ENCODE measurements around the gene TRDN.

GRCh38 chr6:123507582-123507981, 129.2 kb downstream of the TRDN start:
- no peak for TF ChIP-seq EP300 (IDR thresholded peaks at IDR 0.05)
- TF ChIP-seq, protein P1, sequence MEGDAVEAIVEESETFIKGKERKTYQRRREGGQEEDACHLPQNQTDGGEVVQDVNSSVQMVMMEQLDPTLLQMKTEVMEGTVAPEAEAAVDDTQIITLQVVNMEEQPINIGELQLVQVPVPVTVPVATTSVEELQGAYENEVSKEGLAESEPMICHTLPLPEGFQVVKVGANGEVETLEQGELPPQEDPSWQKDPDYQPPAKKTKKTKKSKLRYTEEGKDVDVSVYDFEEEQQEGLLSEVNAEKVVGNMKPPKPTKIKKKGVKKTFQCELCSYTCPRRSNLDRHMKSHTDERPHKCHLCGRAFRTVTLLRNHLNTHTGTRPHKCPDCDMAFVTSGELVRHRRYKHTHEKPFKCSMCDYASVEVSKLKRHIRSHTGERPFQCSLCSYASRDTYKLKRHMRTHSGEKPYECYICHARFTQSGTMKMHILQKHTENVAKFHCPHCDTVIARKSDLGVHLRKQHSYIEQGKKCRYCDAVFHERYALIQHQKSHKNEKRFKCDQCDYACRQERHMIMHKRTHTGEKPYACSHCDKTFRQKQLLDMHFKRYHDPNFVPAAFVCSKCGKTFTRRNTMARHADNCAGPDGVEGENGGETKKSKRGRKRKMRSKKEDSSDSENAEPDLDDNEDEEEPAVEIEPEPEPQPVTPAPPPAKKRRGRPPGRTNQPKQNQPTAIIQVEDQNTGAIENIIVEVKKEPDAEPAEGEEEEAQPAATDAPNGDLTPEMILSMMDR (IDR thresholded peaks at IDR 0.05): no peak
- TF ChIP-seq POLR2AphosphoS5 (IDR thresholded peaks at IDR 0.05): no peak

Measured in sigmoid colon (tissue), 4 donors.